Hippocampal formation (tissue), 2 donors: ENCODE measurements around the gene PRR23B.

Experiments used
- DNase-seq, 2 donors: peaks; one replicate each; lab custom pipeline; 2025; lab: John Stamatoyannopoulos, UW

The PRR23B gene

DNA sequence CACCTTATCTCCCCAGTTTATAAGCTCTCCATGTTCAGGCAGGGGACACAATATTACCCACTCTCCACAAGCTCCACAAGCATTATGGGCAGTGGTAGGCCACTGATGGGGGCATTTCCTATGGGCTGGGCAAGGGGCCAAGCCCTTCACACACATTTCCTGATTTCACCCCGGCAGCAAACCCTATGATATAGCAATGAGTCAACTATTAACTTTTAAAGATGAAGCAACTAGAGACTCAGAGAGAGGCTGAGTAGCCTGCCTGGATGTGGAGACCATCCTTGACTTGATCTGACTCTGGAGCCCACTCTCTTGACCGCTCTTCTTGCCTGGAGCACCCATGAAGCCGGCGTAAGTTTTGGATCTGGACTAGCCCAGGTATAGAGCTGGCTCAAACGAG lies 46.3 kb downstream of the PRR23B start:
- DNase-seq = no peak

DNA sequence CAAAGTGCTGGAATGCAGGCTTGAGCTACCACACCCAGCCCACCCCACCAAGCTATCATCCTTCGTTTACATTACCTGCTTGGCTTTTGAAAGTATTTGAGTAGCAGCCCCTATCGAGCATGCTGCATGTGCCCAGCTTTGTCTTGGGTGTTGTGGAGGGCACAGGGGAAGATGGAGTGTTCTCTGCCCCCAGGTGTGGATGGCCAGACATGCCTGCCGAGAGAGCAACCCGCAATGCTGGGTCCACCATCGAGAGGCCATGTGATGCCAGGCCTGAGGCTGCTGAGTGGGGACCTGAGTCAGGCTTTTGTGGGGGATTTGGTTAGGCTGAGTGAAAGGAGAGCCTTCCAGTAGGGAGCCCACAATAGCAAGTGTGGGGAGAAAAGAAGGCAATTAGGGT lies 47.8 kb downstream of the PRR23B start:
- DNase-seq = no peak

DNA sequence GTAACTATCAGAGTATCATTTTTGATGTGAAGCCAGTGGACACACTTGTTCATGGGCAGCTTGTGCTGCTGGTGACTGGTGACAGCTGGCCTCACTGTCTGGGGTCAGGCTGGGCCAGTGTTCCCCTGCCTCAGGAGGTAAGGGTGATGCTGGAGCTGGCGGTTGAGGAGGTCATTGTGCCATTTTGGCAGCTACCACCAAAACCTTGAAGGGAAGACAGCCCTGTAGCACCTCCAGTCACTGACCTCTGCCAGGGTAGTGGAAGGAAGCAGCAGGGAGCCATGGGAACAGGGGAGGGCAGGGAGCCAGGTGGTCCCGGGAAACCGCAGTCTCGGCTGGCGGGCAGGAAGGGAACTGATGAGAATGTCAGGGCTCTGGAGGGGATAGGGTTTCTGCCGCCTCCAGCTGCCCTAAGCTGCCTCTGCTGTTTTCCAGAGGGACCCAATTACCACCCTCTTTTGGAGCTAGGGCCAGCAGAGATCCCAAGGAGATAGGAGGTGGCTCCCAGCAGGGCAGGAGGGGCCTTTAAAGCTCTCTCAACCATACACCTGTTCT lies 48.9 kb downstream of the PRR23B start:
- no peak for DNase-seq
